ENCODE measurements around the gene CHAC1. TPM values are rescaled to one million over a fixed set of nuclear protein-coding genes. Genes with fewer than 3 reads are reported as not detected.
A peak's percentile ranks its signal among the peaks of the same experiment; 100 is the strongest.

Gene CHAC1
- total RNA-seq, 1 experiment from 2014 or later: 8.6 TPM

DNA sequence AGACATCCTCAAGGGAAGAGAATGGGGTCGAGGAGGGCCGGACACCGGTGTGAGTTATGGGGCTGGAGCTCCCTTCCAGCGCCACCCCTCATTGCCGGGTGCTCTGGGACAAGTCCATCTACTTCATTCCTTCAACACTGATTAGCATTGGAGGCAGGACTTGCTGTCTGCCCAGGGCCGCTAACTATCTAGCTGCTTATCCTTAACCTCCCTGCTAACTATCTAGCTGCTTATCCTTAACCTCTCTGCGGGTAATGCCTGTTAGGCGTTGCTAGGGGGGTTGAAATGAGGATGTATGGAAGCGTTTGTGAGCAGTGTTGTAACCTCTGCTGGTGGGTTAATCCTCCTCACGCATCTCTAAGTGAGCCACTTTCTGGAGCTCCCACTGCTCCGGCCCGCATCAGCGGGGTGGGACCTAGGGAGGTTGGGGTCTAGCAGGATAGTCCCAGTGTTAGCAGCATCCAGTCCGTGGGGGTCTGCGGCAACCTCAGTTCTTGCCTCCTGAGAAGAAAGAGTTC is 10.9 kb upstream of the CHAC1 start:
- no peaks in the 10 kb centered on the region for H3K27me3 ChIP-seq (ENCODE audit: insufficient read depth, low read depth)
- no peak overlapping the region for H3K27ac ChIP-seq
- H3K79me2 ChIP-seq (ENCODE audit: low read depth): no peaks in the 10 kb centered on the region
- peak overlapping the region; percentile 68 for H3K4me2 ChIP-seq
- TF ChIP-seq EZH2 (IDR thresholded peaks at IDR 0.05; ENCODE audit: low read depth): no peak
- TF ChIP-seq, protein P1, sequence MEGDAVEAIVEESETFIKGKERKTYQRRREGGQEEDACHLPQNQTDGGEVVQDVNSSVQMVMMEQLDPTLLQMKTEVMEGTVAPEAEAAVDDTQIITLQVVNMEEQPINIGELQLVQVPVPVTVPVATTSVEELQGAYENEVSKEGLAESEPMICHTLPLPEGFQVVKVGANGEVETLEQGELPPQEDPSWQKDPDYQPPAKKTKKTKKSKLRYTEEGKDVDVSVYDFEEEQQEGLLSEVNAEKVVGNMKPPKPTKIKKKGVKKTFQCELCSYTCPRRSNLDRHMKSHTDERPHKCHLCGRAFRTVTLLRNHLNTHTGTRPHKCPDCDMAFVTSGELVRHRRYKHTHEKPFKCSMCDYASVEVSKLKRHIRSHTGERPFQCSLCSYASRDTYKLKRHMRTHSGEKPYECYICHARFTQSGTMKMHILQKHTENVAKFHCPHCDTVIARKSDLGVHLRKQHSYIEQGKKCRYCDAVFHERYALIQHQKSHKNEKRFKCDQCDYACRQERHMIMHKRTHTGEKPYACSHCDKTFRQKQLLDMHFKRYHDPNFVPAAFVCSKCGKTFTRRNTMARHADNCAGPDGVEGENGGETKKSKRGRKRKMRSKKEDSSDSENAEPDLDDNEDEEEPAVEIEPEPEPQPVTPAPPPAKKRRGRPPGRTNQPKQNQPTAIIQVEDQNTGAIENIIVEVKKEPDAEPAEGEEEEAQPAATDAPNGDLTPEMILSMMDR (conservative IDR thresholded peaks at IDR 0.05): no peak
- H3F3A ChIP-seq (ENCODE audit: insufficient read depth, low read depth): no peaks in the 10 kb centered on the region
- 0 out of 2 replicates have a peak, but pooled peaks cover 6% of the 10 kb centered on the region for H3K4me1 ChIP-seq (replicated peaks; ENCODE audit: insufficient read depth)
- peak overlapping the region; percentile 88 for H2AFZ ChIP-seq
- H3K4me3 ChIP-seq: peak overlapping the region; percentile 64; the same call in 1 of the 2 replicates
- no peaks in the 10 kb centered on the region for H3K9me3 ChIP-seq (ENCODE audit: insufficient read depth, low read depth)
- no peaks in the 10 kb centered on the region for H3K9me2 ChIP-seq (ENCODE audit: insufficient read depth)
- BruUV-seq (replicated peaks): no TSS peak
- ChIA-PET POLR2A (ENCODE audit: unreplicated experiment) (no interaction called here), CTCF (interaction anchor here (0.6 to 1.9 kb wide), 5 partner anchors 12 to 76 kb away, joined by 3 to 10 read pairs (median 5); no protein-coding TSS in a partner anchor)
- H4K20me1 ChIP-seq (ENCODE audit: insufficient read depth): no peaks in the 10 kb centered on the region
- no peak for DNase-seq
- H3K36me3 ChIP-seq (ENCODE audit: low read depth): no peaks in the 10 kb centered on the region
- intact Hi-C loops (cut with micrococcal nuclease; ENCODE audit: unreplicated experiment): no loop called here

DNA sequence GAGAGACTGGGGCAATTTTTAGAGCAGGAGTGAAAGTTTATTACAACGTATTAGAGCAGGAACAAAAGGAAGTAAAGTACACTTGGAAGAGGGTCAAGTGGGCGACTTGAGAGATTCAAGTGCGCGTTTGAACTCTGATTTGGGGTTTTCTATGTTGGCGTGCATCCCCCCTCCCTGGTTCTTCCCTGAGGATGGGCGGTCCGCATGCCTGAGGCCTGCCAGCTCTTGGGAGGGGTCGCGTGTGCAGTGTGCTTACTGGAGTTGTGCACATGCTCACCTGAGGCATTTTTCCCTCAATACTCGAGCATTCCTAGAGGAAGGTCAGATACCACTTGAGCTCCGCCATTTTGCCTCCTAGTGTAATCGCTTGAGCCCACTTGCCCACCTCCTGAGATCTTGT is 10.4 kb upstream of the CHAC1 start:
- no peaks in the 10 kb centered on the region for H3F3A ChIP-seq (ENCODE audit: insufficient read depth, low read depth)
- peak overlapping the region; percentile 68; the same call in 1 of the 2 replicates for H3K4me2 ChIP-seq
- no peaks in the 10 kb centered on the region for H3K9me3 ChIP-seq (ENCODE audit: insufficient read depth, low read depth)
- no peaks in the 10 kb centered on the region for H3K27me3 ChIP-seq (ENCODE audit: insufficient read depth, low read depth)
- DNase-seq: no peak
- POLR2A ChIA-PET (ENCODE audit: unreplicated experiment): no interaction called here
- no peak overlapping the region for H3K4me3 ChIP-seq
- intact Hi-C loops (cut with micrococcal nuclease; ENCODE audit: unreplicated experiment): no loop called here
- no peaks in the 10 kb centered on the region for H3K9me2 ChIP-seq (ENCODE audit: insufficient read depth)
- TF ChIP-seq, protein P1 (conservative IDR thresholded peaks at IDR 0.05): no peak
- TF ChIP-seq EZH2 (IDR thresholded peaks at IDR 0.05; ENCODE audit: low read depth): no peak
- H3K4me1 ChIP-seq (replicated peaks; ENCODE audit: insufficient read depth): 0 out of 2 replicates have a peak, but pooled peaks cover 6% of the 10 kb centered on the region
- no peak overlapping the region for H2AFZ ChIP-seq
- H4K20me1 ChIP-seq (ENCODE audit: insufficient read depth): no peaks in the 10 kb centered on the region
- H3K27ac ChIP-seq: no peak overlapping the region
- CTCF ChIA-PET: interaction anchor here (1.7 kb wide), 1 partner anchor 76 kb away, joined by 10 read pairs; no protein-coding TSS in a partner anchor
- no peaks in the 10 kb centered on the region for H3K79me2 ChIP-seq (ENCODE audit: low read depth)
- no peaks in the 10 kb centered on the region for H3K36me3 ChIP-seq (ENCODE audit: low read depth)
- TSS peak; percentile 58 for BruUV-seq (replicated peaks)

DNA sequence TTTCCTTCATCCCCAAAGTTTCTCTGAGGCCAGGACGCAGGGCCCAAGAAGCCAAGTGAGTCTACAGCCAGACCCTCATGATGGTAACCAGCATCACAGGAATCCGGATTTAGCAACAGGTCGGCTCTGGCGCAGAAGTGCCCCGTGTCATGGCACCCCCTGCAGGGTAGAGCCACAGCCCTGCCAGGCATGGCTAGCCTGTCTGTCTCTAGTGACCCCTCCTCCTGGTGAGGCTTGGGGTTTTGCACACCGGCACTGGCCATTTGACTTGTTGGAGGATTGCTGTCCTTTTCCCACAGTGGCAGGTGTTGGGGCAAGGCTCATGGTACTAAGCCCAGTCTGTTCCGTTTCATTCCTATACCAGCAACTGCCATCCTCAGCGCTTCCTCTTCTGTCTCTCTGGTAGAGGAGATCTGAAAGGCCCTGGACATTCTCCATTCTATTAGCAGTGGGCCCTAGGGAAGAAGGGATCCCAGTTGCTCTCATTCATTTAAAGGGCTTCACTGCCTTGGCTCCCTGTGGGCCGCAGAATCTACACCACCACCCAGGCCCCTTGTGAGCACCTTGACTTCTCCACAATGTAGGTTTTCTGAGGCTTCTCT is 9.4 kb upstream of the CHAC1 start:
- Histone ChIP-seq H3K9me3 (ENCODE audit: insufficient read depth, low read depth) (no peaks in the 10 kb centered on the region), H2AFZ (no peak overlapping the region), H3K79me2 (ENCODE audit: low read depth) (no peaks in the 10 kb centered on the region), H3K27ac (no peak overlapping the region), H3K4me3 (no peak overlapping the region), H4K20me1 (ENCODE audit: insufficient read depth) (no peaks in the 10 kb centered on the region), H3K27me3 (ENCODE audit: insufficient read depth, low read depth) (no peaks in the 10 kb centered on the region), H3K4me1 (replicated peaks; ENCODE audit: insufficient read depth) (0 out of 2 replicates have a peak, but pooled peaks cover 6% of the 10 kb centered on the region), H3F3A (ENCODE audit: insufficient read depth, low read depth) (no peaks in the 10 kb centered on the region), H3K9me2 (ENCODE audit: insufficient read depth) (no peaks in the 10 kb centered on the region), H3K36me3 (ENCODE audit: low read depth) (no peaks in the 10 kb centered on the region), H3K4me2 (no peak overlapping the region)
- no peak for DNase-seq
- no TSS peak for BruUV-seq (replicated peaks)
- ChIA-PET POLR2A (ENCODE audit: unreplicated experiment) (no interaction called here), CTCF (no interaction called here)
- intact Hi-C loops (cut with micrococcal nuclease; ENCODE audit: unreplicated experiment): no loop called here
- no peak for TF ChIP-seq EZH2 (IDR thresholded peaks at IDR 0.05; ENCODE audit: low read depth)
- TF ChIP-seq, protein P1 (conservative IDR thresholded peaks at IDR 0.05): no peak

Measured in PC-9 (cell line).